Left ventricle myocardium inferior (tissue), 1 donor: ENCODE measurements around the gene SH2D3A. TPM values are rescaled to one million over a fixed set of nuclear protein-coding genes. Genes with fewer than 3 reads are reported as not detected.

Source experiments
- DNase-seq: peaks from one replicate; pipeline ENCODE4 v3.0.0-alpha.2; 2020
- H3K27ac ChIP-seq: fragments of 200-600 bp; replicated peaks from 2 replicates; pipeline ENCODE4 v1.8.0; 2021
- H3K27me3 ChIP-seq: fragments of 200-600 bp; 2 replicates; pipeline ENCODE4 v1.8.0; 2021; ENCODE audit warnings: low read depth
- H3K36me3 ChIP-seq: fragments of 200-600 bp; 2 replicates; pipeline ENCODE4 v1.8.0; 2021
- H3K4me1 ChIP-seq: fragments of 200-600 bp; 2 replicates; pipeline ENCODE4 v1.8.0; 2021
- H3K4me3 ChIP-seq: fragments of 200-600 bp; 2 replicates; pipeline ENCODE4 v1.8.0; 2021; ENCODE audit warnings: mild to moderate bottlenecking, moderate library complexity
- H3K9me3 ChIP-seq: fragments of 200-600 bp; replicated peaks from 2 replicates; pipeline ENCODE4 v1.8.0; 2021
- CTCF ChIP-seq: fragments of 200-600 bp; IDR thresholded peaks from 2 replicates; pipeline ENCODE4 v1.8.0; 2021; ENCODE audit warnings: antibody characterized with exemption, mild to moderate bottlenecking, borderline replicate concordance
- intact Hi-C: fragments of 100-400 bp; cut with micrococcal nuclease; formaldehyde crosslinking; loops from one replicate; pipeline ENCODE4 v1.11.0; 2022
- total RNA-seq: library from RNA; stranded (reverse); fragmentation: NEBNext Ultra II Directional; extraction: Animal tissue kit (Norgen Biotek cat#: 25700); gene quantifications from one replicate; pipeline ENCODE4 v1.2.1, GENCODE V29; 2021
- donor health status: DM: no; HTN: yes; CAD: no; lungs with severe emphysema.

SH2D3A gene
- total RNA-seq, 1 donor from 2014 or later = 0.14 TPM

- TF ChIP-seq CTCF = no peak
- intact Hi-C loops = no loop called here
- Histone ChIP-seq H3K4me3 (no peak overlapping the region), H3K9me3 (no peaks in the 10 kb centered on the region), H3K27me3 (peaks cover 55% of the 10 kb centered on the region), H3K4me1 (no peaks in the 10 kb centered on the region), H3K36me3 (no peaks in the 10 kb centered on the region), H3K27ac (no peak overlapping the region)
- DNase-seq = no peak
Measured at GRCh38 chr19:6724631-6725492, 42.4 kb downstream of the SH2D3A start.

GRCh38 chr19:6723738-6724137 lies 43.5 kb downstream of the SH2D3A start:
- Histone ChIP-seq H3K36me3 (no peaks in the 10 kb centered on the region), H3K9me3 (no peaks in the 10 kb centered on the region), H3K4me1 (no peaks in the 10 kb centered on the region), H3K27ac (peak overlapping the region; percentile 69), H3K27me3 (peaks cover 59% of the 10 kb centered on the region), H3K4me3 (peak overlapping the region; percentile 19)
- intact Hi-C loops = no loop called here
- TF ChIP-seq CTCF = no peak
- DNase-seq = no peak

DNA sequence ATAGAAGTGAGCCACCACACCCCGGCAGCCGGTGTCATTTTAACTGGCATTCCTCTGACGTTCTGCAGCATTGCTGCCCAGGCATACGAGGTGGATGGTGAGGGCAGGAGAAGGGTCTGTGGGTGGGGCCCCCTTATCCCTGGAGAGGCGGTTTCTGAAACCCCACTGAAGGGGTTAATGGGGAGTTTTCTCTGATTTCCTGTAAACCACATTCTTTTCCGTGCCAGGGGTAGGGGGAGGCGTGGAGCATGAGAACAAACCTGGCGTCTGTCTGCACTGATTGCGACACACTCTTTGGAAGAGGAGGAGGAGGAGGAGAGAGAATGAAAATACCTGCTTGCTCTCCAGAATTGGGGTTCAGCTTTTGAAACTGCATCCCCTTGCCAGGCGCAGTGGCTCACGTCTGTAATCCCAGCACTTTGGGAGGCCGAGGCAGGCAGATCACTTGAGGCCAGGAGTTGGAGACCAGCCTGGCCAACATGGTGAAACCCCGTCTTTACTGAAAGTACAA lies 44.1 kb downstream of the SH2D3A start:
- peak; percentile 56 for DNase-seq
- peaks cover 61% of the 10 kb centered on the region for H3K27me3 ChIP-seq
- intact Hi-C loops = no loop called here
- no peaks in the 10 kb centered on the region for H3K36me3 ChIP-seq
- H3K9me3 ChIP-seq = no peaks in the 10 kb centered on the region
- H3K27ac ChIP-seq = peak overlapping the region; percentile 69
- no peak for TF ChIP-seq CTCF
- H3K4me1 ChIP-seq = no peaks in the 10 kb centered on the region
- peak overlapping the region; percentile 19 for H3K4me3 ChIP-seq

- H3K27ac ChIP-seq = peak overlapping the region; percentile 66
- peaks cover 68% of the 10 kb centered on the region for H3K27me3 ChIP-seq
- no peaks in the 10 kb centered on the region for H3K9me3 ChIP-seq
- H3K36me3 ChIP-seq = no peaks in the 10 kb centered on the region
- intact Hi-C loops = no loop called here
- TF ChIP-seq CTCF = no peak
- H3K4me3 ChIP-seq = no peak overlapping the region
- DNase-seq = no peak
- H3K4me1 ChIP-seq = no peaks in the 10 kb centered on the region
Measured at GRCh38 chr19:6721773-6722172, 45.5 kb downstream of the SH2D3A start.

DNA sequence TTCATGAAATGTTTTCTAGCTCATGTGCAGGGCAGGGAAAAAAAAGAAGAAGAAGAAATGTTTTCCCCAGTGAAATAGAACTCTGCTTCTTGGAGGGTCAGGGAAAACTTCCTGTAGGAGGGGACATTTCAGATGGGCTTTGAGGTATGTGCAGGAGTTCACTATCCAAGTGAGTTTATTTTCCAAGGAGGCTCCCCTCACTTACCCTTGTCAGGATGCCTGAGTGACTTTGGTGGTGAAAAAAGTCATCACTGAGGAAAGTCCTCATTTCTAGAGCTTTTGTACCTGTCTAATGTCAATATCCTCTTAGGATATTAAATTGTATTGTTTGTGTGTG lies 46.1 kb downstream of the SH2D3A start:
- no peaks in the 10 kb centered on the region for H3K9me3 ChIP-seq
- no peaks in the 10 kb centered on the region for H3K4me1 ChIP-seq
- H3K27ac ChIP-seq = peak overlapping the region; percentile 66
- no peak for DNase-seq
- H3K4me3 ChIP-seq = no peak overlapping the region
- intact Hi-C loops = no loop called here
- H3K27me3 ChIP-seq = peaks cover 69% of the 10 kb centered on the region
- H3K36me3 ChIP-seq = no peaks in the 10 kb centered on the region
- TF ChIP-seq CTCF = no peak
